HEK293 (cell line): Measurements from ENCODE around the gene PPP3CA.

Source experiments
- CTCF ChIA-PET: fragments of 350-600 bp; formaldehyde crosslinking; extraction: SDS; loops from one replicate; lab custom pipeline; 2021; ENCODE audit warnings: antibody characterized with exemption; lab: Yijun Ruan, JAX
- POLR2A ChIA-PET: fragments of 300-600 bp; formaldehyde crosslinking; extraction: SDS; loops from one replicate; lab custom pipeline; 2020; ENCODE audit warnings: antibody characterized with exemption, inconsistent platforms; lab: Yijun Ruan, JAX
- H3K27ac ChIP-seq: fragments of 200-500 bp; sonication (Bioruptor generic); 2 replicates; pipeline ENCODE4 v1.5.1; 2014; ENCODE audit warnings: low read depth, low read length, control low read depth, inconsistent platforms; ENCODE audit errors: extremely low read depth
- H3K36me3 ChIP-seq, 2 experiments: fragments of 200-500 bp in 1 of 2; sonication (Bioruptor generic) in 1 of 2; 1 replicate in 1 of 2; 2 replicates in 1 of 2; pipeline ENCODE4 v1.5.1; 2014 to 2017; ENCODE audit warnings: inconsistent platforms in 2 of 2, low read length in 2 of 2; ENCODE audit not compliant: control insufficient read depth in 2 of 2, insufficient read depth in 1 of 2
- H3K4me1 ChIP-seq: fragments of 200-500 bp; sonication (Bioruptor generic); 2 replicates; pipeline ENCODE4 v1.5.1; 2014; ENCODE audit warnings: mild to moderate bottlenecking, low read length, inconsistent platforms; ENCODE audit not compliant: control insufficient read depth, insufficient read depth
- H3K4me3 ChIP-seq: 2 replicates; pipeline ENCODE4 v1.5.1; 2011; ENCODE audit warnings: low read depth, mild to moderate bottlenecking, control low read depth, low read length, moderate library complexity
- H3K9me3 ChIP-seq: fragments of 200-500 bp; sonication (Bioruptor generic); 2 replicates; pipeline ENCODE4 v1.5.1; 2014; ENCODE audit warnings: low read depth, low read length, inconsistent platforms; ENCODE audit not compliant: control insufficient read depth, insufficient read depth
- MEIS1 ChIP-seq: sonication (generic); formaldehyde crosslinking; IDR thresholded peaks from 2 replicates; pipeline ENCODE4 v1.8.1; 2022; ENCODE audit warnings: missing genetic modification reagents, mild to moderate bottlenecking, borderline replicate concordance
- SALL2 ChIP-seq: fragments of 450-650 bp; formaldehyde crosslinking; IDR thresholded peaks from 2 replicates; pipeline ENCODE4 v1.5.0; 2017; ENCODE audit warnings: missing biosample characterization, mild to moderate bottlenecking, missing genetic modification characterization, borderline replicate concordance
- ZFHX2 ChIP-seq: fragments of 450-650 bp; formaldehyde crosslinking; conservative IDR thresholded peaks from 2 replicates; pipeline ENCODE4 v1.5.1; 2016; ENCODE audit warnings: missing biosample characterization, missing genetic modification characterization
- ZFP41 ChIP-seq: fragments of 450-650 bp; formaldehyde crosslinking; IDR thresholded peaks from 2 replicates; pipeline ENCODE4 v1.5.1; 2016; ENCODE audit warnings: missing biosample characterization, missing genetic modification characterization, borderline replicate concordance
- ZFP69B ChIP-seq: fragments of 450-650 bp; formaldehyde crosslinking; IDR thresholded peaks from 2 replicates; pipeline ENCODE4 v1.5.1; 2016; ENCODE audit warnings: missing biosample characterization, missing genetic modification characterization
- ZNF112 ChIP-seq: fragments of 450-650 bp; formaldehyde crosslinking; IDR thresholded peaks from 2 replicates; pipeline ENCODE4 v1.5.0; 2017; ENCODE audit warnings: missing biosample characterization, missing genetic modification characterization
- ZNF121 ChIP-seq: fragments of 450-650 bp; formaldehyde crosslinking; IDR thresholded peaks from 2 replicates; pipeline ENCODE4 v1.5.1; 2016; ENCODE audit warnings: missing biosample characterization, missing genetic modification characterization
- ZNF175 ChIP-seq: fragments of 450-650 bp; formaldehyde crosslinking; IDR thresholded peaks from 2 replicates; pipeline ENCODE4 v1.5.1; 2016; ENCODE audit warnings: missing biosample characterization, missing genetic modification characterization
- ZNF184 ChIP-seq: fragments of 450-650 bp; IDR thresholded peaks from 2 replicates; pipeline ENCODE4 v1.5.1; 2018; ENCODE audit warnings: missing biosample characterization, mild to moderate bottlenecking, missing genetic modification characterization
- ZNF341 ChIP-seq: fragments of 450-650 bp; formaldehyde crosslinking; IDR thresholded peaks from 2 replicates; pipeline ENCODE4; 2016; ENCODE audit warnings: low read depth, missing biosample characterization, missing genetic modification characterization
- ZNF366 ChIP-seq: fragments of 450-650 bp; formaldehyde crosslinking; conservative IDR thresholded peaks from 2 replicates; pipeline ENCODE4 v1.5.1; 2016; ENCODE audit warnings: missing biosample characterization, missing genetic modification characterization
- ZNF514 ChIP-seq: fragments of 450-650 bp; formaldehyde crosslinking; IDR thresholded peaks from 2 replicates; pipeline ENCODE4 v1.5.1; 2016; ENCODE audit warnings: missing biosample characterization, missing genetic modification characterization
- ZNF549 ChIP-seq: fragments of 450-650 bp; IDR thresholded peaks from 2 replicates; pipeline ENCODE4 v1.5.1; 2018; ENCODE audit warnings: missing biosample characterization, missing genetic modification characterization, mild to moderate bottlenecking, inconsistent platforms, moderate library complexity
- ZNF560 ChIP-seq: fragments of 450-650 bp; formaldehyde crosslinking; IDR thresholded peaks from 2 replicates; pipeline ENCODE4 v1.5.1; 2017; ENCODE audit warnings: missing biosample characterization, missing genetic modification characterization, borderline replicate concordance
- ZNF561 ChIP-seq: fragments of 450-650 bp; IDR thresholded peaks from 2 replicates; pipeline ENCODE4 v1.5.1; 2018; ENCODE audit warnings: missing biosample characterization, missing genetic modification characterization, borderline replicate concordance
- ZNF585B ChIP-seq: fragments of 450-650 bp; formaldehyde crosslinking; IDR thresholded peaks from 2 replicates; pipeline ENCODE4 v1.5.1; 2016; ENCODE audit warnings: missing biosample characterization, missing genetic modification characterization
- ZNF660 ChIP-seq: fragments of 450-650 bp; IDR thresholded peaks from 2 replicates; pipeline ENCODE4 v1.5.1; 2018; ENCODE audit warnings: missing biosample characterization, mild to moderate bottlenecking, missing genetic modification characterization
- ZNF830 ChIP-seq: fragments of 450-650 bp; IDR thresholded peaks from 2 replicates; pipeline ENCODE4 v1.5.0; 2018; ENCODE audit warnings: missing biosample characterization, missing genetic modification characterization, low read depth, mild to moderate bottlenecking, moderate library complexity
- TF ChIP-seq, protein P1 (sequence below): fragments of 450-650 bp; formaldehyde crosslinking; IDR thresholded peaks from 2 replicates; pipeline ENCODE4 v1.5.1; 2017; ENCODE audit warnings: missing biosample characterization, missing genetic modification characterization
- TF ChIP-seq, protein P2 (sequence below): fragments of 450-650 bp; formaldehyde crosslinking; IDR thresholded peaks from 2 replicates; pipeline ENCODE4 v1.5.1; 2016; ENCODE audit warnings: missing biosample characterization, missing genetic modification characterization, borderline replicate concordance

PPP3CA gene

DNA sequence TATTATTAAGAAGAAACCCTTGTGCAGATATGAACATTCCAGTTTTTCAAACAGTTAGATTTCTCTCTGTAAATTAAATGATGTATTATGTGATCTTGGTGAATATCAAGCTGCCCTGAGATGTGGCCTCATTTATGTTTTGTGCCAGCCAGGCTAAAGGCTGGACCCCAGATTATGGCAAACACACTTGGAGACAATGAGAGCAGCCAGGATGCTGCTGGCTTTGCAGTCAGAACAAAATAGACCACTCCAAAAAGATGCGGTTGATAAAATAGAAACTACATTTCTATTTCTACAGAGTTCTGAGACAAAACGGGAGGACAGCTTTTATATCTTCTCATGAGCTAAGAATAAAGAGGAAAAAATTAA is 296.5 kb downstream of the PPP3CA start:
- no peaks in the 10 kb centered on the region for H3K9me3 ChIP-seq
- H3K36me3 ChIP-seq, result no peaks in the 10 kb centered on the region
- no peak overlapping the region for H3K4me3 ChIP-seq
- H3K27ac ChIP-seq, result no peak overlapping the region
- no peak for TF ChIP-seq ZNF561 (tag by site-specific recombination)
- TF ChIP-seq ZNF112 (tag by site-specific recombination), result no peak
- no peak for TF ChIP-seq ZNF560 (tag by site-specific recombination)
- TF ChIP-seq ZNF175, result no peak
- TF ChIP-seq ZNF830 (tag by site-specific recombination), result no peak
- no peak for TF ChIP-seq ZNF366 (tag by site-specific recombination)
- TF ChIP-seq, protein P1, sequence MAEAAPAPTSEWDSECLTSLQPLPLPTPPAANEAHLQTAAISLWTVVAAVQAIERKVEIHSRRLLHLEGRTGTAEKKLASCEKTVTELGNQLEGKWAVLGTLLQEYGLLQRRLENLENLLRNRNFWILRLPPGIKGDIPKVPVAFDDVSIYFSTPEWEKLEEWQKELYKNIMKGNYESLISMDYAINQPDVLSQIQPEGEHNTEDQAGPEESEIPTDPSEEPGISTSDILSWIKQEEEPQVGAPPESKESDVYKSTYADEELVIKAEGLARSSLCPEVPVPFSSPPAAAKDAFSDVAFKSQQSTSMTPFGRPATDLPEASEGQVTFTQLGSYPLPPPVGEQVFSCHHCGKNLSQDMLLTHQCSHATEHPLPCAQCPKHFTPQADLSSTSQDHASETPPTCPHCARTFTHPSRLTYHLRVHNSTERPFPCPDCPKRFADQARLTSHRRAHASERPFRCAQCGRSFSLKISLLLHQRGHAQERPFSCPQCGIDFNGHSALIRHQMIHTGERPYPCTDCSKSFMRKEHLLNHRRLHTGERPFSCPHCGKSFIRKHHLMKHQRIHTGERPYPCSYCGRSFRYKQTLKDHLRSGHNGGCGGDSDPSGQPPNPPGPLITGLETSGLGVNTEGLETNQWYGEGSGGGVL (tag by site-specific recombination), result no peak
- TF ChIP-seq MEIS1 (CRISPR knock-in tag), result no peak
- no peaks in the 10 kb centered on the region; the same call in 1 of the 2 replicates for H3K4me1 ChIP-seq
- POLR2A ChIA-PET, result no interaction called here
- CTCF ChIA-PET, result no interaction called here

DNA sequence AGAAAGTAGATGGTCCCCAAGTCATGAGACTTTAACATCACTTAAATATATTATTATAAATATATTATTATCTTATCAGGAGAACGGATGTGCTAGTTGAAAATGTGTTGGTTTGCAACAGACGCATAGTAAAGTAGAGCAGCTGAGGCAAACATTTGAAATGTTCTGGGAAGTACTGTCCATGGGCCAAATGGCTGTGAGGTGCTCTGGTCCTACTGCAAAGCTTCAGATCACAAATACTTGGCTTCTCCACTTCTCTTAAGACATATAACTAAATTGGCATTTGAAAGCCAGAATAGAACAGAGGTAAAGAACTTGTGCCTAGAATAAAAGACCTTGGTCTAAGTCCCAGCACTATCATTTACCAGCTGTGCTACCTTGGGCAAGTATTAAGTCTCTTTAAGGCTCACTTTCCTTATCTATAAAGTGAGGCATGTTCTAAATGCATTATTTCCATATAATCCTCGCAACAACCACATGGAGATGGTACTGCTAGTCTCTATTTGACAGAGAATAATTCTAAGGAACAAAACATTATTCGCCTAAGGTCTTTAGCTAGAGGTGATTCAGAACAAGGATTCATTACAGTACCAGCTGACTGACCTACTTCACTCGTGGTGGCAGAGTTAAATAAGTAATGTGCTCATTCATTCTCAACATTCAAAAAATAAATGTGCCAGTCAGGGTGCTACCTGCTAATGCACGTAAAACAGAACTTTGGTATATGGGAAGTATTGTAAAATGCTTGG is 297.1 kb downstream of the PPP3CA start:
- no peak for TF ChIP-seq ZNF121 (tag by site-specific recombination)
- no peak for TF ChIP-seq ZNF341
- TF ChIP-seq, protein P2, sequence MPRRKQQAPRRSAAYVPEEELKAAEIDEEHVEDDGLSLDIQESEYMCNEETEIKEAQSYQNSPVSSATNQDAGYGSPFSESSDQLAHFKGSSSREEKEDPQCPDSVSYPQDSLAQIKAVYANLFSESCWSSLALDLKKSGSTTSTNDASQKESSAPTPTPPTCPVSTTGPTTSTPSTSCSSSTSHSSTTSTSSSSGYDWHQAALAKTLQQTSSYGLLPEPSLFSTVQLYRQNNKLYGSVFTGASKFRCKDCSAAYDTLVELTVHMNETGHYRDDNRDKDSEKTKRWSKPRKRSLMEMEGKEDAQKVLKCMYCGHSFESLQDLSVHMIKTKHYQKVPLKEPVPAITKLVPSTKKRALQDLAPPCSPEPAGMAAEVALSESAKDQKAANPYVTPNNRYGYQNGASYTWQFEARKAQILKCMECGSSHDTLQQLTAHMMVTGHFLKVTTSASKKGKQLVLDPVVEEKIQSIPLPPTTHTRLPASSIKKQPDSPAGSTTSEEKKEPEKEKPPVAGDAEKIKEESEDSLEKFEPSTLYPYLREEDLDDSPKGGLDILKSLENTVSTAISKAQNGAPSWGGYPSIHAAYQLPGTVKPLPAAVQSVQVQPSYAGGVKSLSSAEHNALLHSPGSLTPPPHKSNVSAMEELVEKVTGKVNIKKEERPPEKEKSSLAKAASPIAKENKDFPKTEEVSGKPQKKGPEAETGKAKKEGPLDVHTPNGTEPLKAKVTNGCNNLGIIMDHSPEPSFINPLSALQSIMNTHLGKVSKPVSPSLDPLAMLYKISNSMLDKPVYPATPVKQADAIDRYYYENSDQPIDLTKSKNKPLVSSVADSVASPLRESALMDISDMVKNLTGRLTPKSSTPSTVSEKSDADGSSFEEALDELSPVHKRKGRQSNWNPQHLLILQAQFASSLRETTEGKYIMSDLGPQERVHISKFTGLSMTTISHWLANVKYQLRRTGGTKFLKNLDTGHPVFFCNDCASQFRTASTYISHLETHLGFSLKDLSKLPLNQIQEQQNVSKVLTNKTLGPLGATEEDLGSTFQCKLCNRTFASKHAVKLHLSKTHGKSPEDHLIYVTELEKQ, result no peak
- no peak for TF ChIP-seq SALL2
- TF ChIP-seq ZFHX2 (tag by site-specific recombination), result no peak
- no peak for TF ChIP-seq ZNF549 (tag by site-specific recombination)
- no peak for TF ChIP-seq ZNF585B (tag by site-specific recombination)
- TF ChIP-seq ZFP41 (tag by site-specific recombination), result no peak
- TF ChIP-seq ZFP69B (tag by site-specific recombination), result no peak
- TF ChIP-seq ZNF660 (tag by site-specific recombination), result no peak
- TF ChIP-seq ZNF514 (tag by site-specific recombination), result no peak
- no peak for TF ChIP-seq ZNF184
- Histone ChIP-seq H3K36me3 (no peaks in the 10 kb centered on the region), H3K4me1 (no peaks in the 10 kb centered on the region; the same call in 1 of the 2 replicates), H3K9me3 (no peaks in the 10 kb centered on the region), H3K4me3 (no peak overlapping the region), H3K27ac (no peak overlapping the region)
- ChIA-PET POLR2A (no interaction called here), CTCF (no interaction called here)
